Thyroid gland (tissue), 4 donors: Measurements from ENCODE around the gene IRAK4. TPM values are rescaled to one million over a fixed set of nuclear protein-coding genes. Genes with fewer than 3 reads are reported as not detected.

Experiments
- DNase-seq, 2 donors: peaks; one replicate each; pipeline ENCODE4 v3.0.0-alpha.2; 2019
- H3K27ac ChIP-seq, 3 donors: fragments of 200-600 bp; sonication (generic); 1 replicate in 2 of 3; 2 replicates in 1 of 3; pipeline ENCODE4 v1.5.1; 2016 to 2019; ENCODE audit warnings: mild to moderate bottlenecking in 1 of 3, moderate library complexity in 1 of 3
- H3K27me3 ChIP-seq: fragments of 200-600 bp; sonication (generic); one replicate; pipeline ENCODE4 v1.5.1; 2019
- H3K36me3 ChIP-seq, 2 donors: fragments of 200-600 bp; sonication (generic); one replicate each; pipeline ENCODE4 v1.5.1; 2016 to 2019
- H3K4me1 ChIP-seq, 2 donors: fragments of 200-600 bp; sonication (generic); one replicate each; pipeline ENCODE4 v1.5.1; 2017 to 2019
- H3K4me3 ChIP-seq, 3 donors: fragments of 200-600 bp; sonication (generic); replicated peaks in 1 of 3; 1 replicate in 2 of 3; 2 replicates in 1 of 3; pipeline ENCODE4 v1.5.1; 2016; ENCODE audit warnings: mild to moderate bottlenecking in 1 of 3
- H3K9me3 ChIP-seq: fragments of 200-600 bp; sonication (generic); one replicate; pipeline ENCODE4 v1.5.1; 2017
- CTCF ChIP-seq, 6 experiments: fragments of 200-600 bp in 3 of 6; fragments of 450-650 bp in 3 of 6; sonication (generic) in 3 of 6; IDR thresholded peaks; one replicate each; pipeline ENCODE4 v1.5.1; 2016 to 2019; ENCODE audit warnings: antibody characterized with exemption in 6 of 6, mild to moderate bottlenecking in 2 of 6, inconsistent platforms in 1 of 6, moderate library complexity in 1 of 6
- POLR2A ChIP-seq, 2 donors: fragments of 450-650 bp; IDR thresholded peaks; one replicate each; pipeline ENCODE4 v1.6.1; 2017; ENCODE audit warnings: antibody characterized with exemption in 2 of 2, mild to moderate bottlenecking in 2 of 2, moderate library complexity in 1 of 2
- WGBS, 2 donors: methylation state at CpG; one replicate each; pipeline ENCODE4 v1.1.5; 2017; 5-methylcytosine and 5-hydroxymethylcytosine counted together
- intact Hi-C: fragments of 100-400 bp; cut with DNase I; formaldehyde crosslinking; loops from one replicate; pipeline ENCODE4 v1.15.1; 2023
- total RNA-seq, 4 donors: library from RNA; depleted of rRNA; stranded (reverse); fragments of >200 nt; gene quantifications; one replicate each; pipeline ENCODE4 v1.2.3, GENCODE V29; 2016

Gene IRAK4
- total RNA-seq, 4 donors from 2014 or later, result 36.1 to 56.2 (median 45.4) TPM

GRCh38 chr12:43764528-43764927 is 5.8 kb downstream of the IRAK4 start:
- intact Hi-C loops, result no loop called here
- H3K9me3 ChIP-seq, result no peaks in the 10 kb centered on the region
- no peak overlapping the region for H3K27ac ChIP-seq
- DNase-seq, result no peak
- no peak for TF ChIP-seq POLR2A (IDR thresholded peaks at IDR 0.05)
- TF ChIP-seq CTCF (IDR thresholded peaks at IDR 0.05), result no peak
- no peaks in the 10 kb centered on the region for H3K27me3 ChIP-seq
- no peak overlapping the region for H3K4me3 ChIP-seq
- H3K4me1 ChIP-seq, result peaks cover 12 to 17% of the 10 kb centered on the region in 2 donors
- H3K36me3 ChIP-seq, result no peaks in the 10 kb centered on the region

GRCh38 chr12:43766291-43766690 is 7.5 kb downstream of the IRAK4 start:
- H3K4me1 ChIP-seq, result no peaks in the 10 kb centered on the region
- H3K27ac ChIP-seq, result no peak overlapping the region
- peaks cover 0 to 8% of the 10 kb centered on the region in 2 donors for H3K36me3 ChIP-seq
- no peaks in the 10 kb centered on the region for H3K9me3 ChIP-seq
- TF ChIP-seq CTCF (IDR thresholded peaks at IDR 0.05), result no peak
- no peaks in the 10 kb centered on the region for H3K27me3 ChIP-seq
- intact Hi-C loops, result no loop called here
- DNase-seq, result no peak
- H3K4me3 ChIP-seq, result no peak overlapping the region

DNA sequence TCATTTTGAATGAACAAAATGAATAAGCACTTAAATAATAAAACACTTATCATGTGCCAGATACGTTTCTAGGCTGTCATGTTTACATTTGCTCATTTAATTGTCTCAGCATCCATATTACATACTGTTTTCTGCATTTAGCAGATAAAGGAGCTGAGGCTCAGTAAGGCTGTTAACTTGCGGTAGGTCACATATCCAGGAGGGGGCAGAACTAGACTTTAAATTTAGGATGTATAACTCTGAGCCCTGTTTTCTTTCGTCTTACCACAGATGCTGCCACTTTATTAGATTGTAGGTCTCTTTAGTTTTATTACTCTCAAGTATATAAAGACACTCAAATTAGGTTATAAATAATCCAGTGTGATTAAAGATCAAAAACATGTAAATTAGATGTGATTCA is 17.7 kb downstream of the IRAK4 start:
- H3K36me3 ChIP-seq, result peaks cover 30 to 40% of the 10 kb centered on the region in 2 donors
- TF ChIP-seq CTCF (IDR thresholded peaks at IDR 0.05) (peak in 2 of 6 experiments; percentile 8 to 9), POLR2A (IDR thresholded peaks at IDR 0.05) (no peak)
- DNase-seq, result no peak
- 71 to 74% methylated on average over 3 of the region's 3 CpGs for WGBS, 2 donors
- no peaks in the 10 kb centered on the region for H3K9me3 ChIP-seq
- no peaks in the 10 kb centered on the region for H3K4me1 ChIP-seq
- no peaks in the 10 kb centered on the region for H3K27me3 ChIP-seq
- H3K4me3 ChIP-seq, result no peak overlapping the region
- intact Hi-C loops, result no loop called here
- no peak overlapping the region for H3K27ac ChIP-seq

GRCh38 chr12:43786899-43787693 is 28.3 kb downstream of the IRAK4 start:
- Histone ChIP-seq H3K4me3 (no peak overlapping the region), H3K27me3 (no peaks in the 10 kb centered on the region), H3K4me1 (no peaks in the 10 kb centered on the region), H3K27ac (no peak overlapping the region), H3K9me3 (no peaks in the 10 kb centered on the region), H3K36me3 (peaks cover 16 to 43% of the 10 kb centered on the region in 2 donors)
- TF ChIP-seq CTCF (IDR thresholded peaks at IDR 0.05) (no peak), POLR2A (IDR thresholded peaks at IDR 0.05) (no peak)
- intact Hi-C loops, result no loop called here
- no peak for DNase-seq

- H3K27ac ChIP-seq, result no peak overlapping the region
- H3K36me3 ChIP-seq, result peaks cover 5 to 18% of the 10 kb centered on the region in 2 donors
- H3K9me3 ChIP-seq, result no peaks in the 10 kb centered on the region
- DNase-seq, result peak; percentile 49 to 54
- TF ChIP-seq CTCF (IDR thresholded peaks at IDR 0.05), result no peak
- intact Hi-C loops, result no loop called here
- no peaks in the 10 kb centered on the region for H3K27me3 ChIP-seq
- H3K4me3 ChIP-seq, result no peak overlapping the region
- H3K4me1 ChIP-seq, result no peaks in the 10 kb centered on the region
Measured at GRCh38 chr12:43789941-43790340, 31.2 kb downstream of the IRAK4 start.
